HL-60 (cell line): ENCODE data around the gene TTLL11.
"Not testable (repeated sequence)": the region's sequence is repeated elsewhere in the genome, so short reads cannot be mapped to it uniquely, and the experiment has no call there.

Experiments
- DNase-seq, 2 experiments: peaks; one replicate each; pipeline ENCODE4 v3.0.0-alpha.2; 2010 to 2020; ENCODE audit warnings: low read depth in 1 of 2, low spot score in 1 of 2
- H3K27ac ChIP-seq: fragments of 250-450 bp; sonication (Bioruptor Pico); replicated peaks from 2 replicates; pipeline ENCODE4 v1.5.1; 2020; ENCODE audit warnings: mild to moderate bottlenecking, moderate library complexity
- H3K27me3 ChIP-seq: fragments of 250-450 bp; sonication (Bioruptor Pico); 2 replicates; pipeline ENCODE4 v1.5.1; 2021; ENCODE audit warnings: mild to moderate bottlenecking, moderate library complexity; ENCODE audit not compliant: insufficient read depth, poor library complexity, severe bottlenecking
- H3K4me3 ChIP-seq: replicated peaks from 2 replicates; pipeline ENCODE4 v1.5.1; 2011; ENCODE audit warnings: mild to moderate bottlenecking, control low read depth, low read length; ENCODE audit not compliant: insufficient read depth
- GABPA ChIP-seq: IDR thresholded peaks from 2 replicates; pipeline ENCODE4 v1.6.1; 2012; ENCODE audit warnings: low read depth
- POLR2AphosphoS5 ChIP-seq: IDR thresholded peaks from 2 replicates; pipeline ENCODE4 v1.6.1; 2012; ENCODE audit warnings: low read depth
- SPI1 ChIP-seq: IDR thresholded peaks from 2 replicates; pipeline ENCODE4 v1.6.1; 2012; ENCODE audit warnings: low read depth, mild to moderate bottlenecking, borderline replicate concordance
- TF ChIP-seq, protein P1 (sequence below): IDR thresholded peaks from 2 replicates; pipeline ENCODE4 v1.6.1; 2012; ENCODE audit warnings: low read depth; ENCODE audit not compliant: insufficient replicate concordance
- TF ChIP-seq, protein P2 (sequence below): IDR thresholded peaks from one replicate; pipeline ENCODE4 v1.5.1; 2011; ENCODE audit warnings: low read length, control low read depth, inconsistent platforms; ENCODE audit not compliant: insufficient read depth

TTLL11 gene

DNA sequence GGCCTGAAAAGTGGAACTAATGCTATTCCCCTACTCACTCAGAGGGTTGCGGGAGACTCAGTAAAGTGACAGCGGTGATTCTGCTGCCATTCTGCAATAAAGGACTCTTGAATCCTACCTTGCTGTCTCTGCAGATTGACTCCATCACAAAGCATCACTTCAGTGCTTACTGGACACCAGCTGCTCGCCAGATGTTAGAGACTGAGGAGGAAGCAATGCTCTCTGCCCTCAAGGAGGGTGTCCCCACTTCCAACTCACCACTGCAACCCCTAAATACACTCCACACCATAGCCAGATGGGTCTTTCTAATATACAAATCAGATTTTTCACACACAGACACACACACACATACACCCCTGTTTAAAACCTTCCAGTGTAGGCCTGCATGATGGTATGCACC is 21.4 kb downstream of the TTLL11 start:
- no peak for DNase-seq
- Histone ChIP-seq H3K4me3 (no peak overlapping the region), H3K27me3 (no peaks in the 10 kb centered on the region), H3K27ac (no peak overlapping the region)
- TF ChIP-seq GABPA (no peak), POLR2AphosphoS5 (no peak), SPI1 (no peak)
- TF ChIP-seq, protein P1, sequence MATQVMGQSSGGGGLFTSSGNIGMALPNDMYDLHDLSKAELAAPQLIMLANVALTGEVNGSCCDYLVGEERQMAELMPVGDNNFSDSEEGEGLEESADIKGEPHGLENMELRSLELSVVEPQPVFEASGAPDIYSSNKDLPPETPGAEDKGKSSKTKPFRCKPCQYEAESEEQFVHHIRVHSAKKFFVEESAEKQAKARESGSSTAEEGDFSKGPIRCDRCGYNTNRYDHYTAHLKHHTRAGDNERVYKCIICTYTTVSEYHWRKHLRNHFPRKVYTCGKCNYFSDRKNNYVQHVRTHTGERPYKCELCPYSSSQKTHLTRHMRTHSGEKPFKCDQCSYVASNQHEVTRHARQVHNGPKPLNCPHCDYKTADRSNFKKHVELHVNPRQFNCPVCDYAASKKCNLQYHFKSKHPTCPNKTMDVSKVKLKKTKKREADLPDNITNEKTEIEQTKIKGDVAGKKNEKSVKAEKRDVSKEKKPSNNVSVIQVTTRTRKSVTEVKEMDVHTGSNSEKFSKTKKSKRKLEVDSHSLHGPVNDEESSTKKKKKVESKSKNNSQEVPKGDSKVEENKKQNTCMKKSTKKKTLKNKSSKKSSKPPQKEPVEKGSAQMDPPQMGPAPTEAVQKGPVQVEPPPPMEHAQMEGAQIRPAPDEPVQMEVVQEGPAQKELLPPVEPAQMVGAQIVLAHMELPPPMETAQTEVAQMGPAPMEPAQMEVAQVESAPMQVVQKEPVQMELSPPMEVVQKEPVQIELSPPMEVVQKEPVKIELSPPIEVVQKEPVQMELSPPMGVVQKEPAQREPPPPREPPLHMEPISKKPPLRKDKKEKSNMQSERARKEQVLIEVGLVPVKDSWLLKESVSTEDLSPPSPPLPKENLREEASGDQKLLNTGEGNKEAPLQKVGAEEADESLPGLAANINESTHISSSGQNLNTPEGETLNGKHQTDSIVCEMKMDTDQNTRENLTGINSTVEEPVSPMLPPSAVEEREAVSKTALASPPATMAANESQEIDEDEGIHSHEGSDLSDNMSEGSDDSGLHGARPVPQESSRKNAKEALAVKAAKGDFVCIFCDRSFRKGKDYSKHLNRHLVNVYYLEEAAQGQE = no peak
- TF ChIP-seq, protein P2, sequence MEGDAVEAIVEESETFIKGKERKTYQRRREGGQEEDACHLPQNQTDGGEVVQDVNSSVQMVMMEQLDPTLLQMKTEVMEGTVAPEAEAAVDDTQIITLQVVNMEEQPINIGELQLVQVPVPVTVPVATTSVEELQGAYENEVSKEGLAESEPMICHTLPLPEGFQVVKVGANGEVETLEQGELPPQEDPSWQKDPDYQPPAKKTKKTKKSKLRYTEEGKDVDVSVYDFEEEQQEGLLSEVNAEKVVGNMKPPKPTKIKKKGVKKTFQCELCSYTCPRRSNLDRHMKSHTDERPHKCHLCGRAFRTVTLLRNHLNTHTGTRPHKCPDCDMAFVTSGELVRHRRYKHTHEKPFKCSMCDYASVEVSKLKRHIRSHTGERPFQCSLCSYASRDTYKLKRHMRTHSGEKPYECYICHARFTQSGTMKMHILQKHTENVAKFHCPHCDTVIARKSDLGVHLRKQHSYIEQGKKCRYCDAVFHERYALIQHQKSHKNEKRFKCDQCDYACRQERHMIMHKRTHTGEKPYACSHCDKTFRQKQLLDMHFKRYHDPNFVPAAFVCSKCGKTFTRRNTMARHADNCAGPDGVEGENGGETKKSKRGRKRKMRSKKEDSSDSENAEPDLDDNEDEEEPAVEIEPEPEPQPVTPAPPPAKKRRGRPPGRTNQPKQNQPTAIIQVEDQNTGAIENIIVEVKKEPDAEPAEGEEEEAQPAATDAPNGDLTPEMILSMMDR = no peak

DNA sequence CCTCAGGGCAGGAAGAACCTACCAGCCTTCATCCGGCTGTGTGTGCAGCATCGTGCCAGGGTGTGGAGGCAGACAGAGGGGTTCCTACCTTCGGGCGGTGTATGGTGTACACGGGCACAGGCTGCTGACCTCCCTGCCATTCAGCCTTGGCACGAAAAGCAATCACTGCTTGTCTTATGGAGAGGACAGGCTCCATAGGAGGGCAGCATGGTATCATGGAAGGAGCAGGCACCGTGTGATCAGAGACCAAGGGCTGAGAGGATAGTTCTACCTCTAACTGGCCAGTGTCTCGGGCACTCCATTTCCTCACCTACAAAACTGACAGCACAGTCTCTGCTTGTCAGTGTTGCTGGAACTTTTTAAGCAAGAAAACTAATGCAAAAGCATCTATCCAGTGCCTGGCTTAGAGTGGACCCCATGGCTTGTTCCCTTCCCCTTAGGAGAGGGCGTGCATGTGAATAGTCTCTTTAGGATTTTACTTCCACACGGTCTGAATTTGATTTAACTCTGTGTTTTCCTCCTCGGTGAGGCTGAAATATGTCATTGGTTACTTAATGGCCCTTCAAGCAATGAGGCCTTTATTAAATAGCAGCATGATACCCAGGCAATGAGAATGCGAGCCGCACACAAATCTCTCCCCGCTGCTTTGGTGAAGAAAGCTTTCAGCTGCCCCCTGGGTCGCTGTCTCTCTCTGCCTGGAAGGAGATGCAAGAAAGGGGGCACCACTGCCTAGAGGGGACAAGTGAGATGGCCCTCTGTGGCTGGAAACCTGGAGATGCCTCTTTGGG is 22.2 kb downstream of the TTLL11 start:
- DNase-seq = no peak
- H3K27me3 ChIP-seq = no peaks in the 10 kb centered on the region
- H3K4me3 ChIP-seq = no peak overlapping the region
- no peak overlapping the region for H3K27ac ChIP-seq
- TF ChIP-seq, protein P1 = no peak
- TF ChIP-seq GABPA (no peak), SPI1 (no peak), POLR2AphosphoS5 (no peak)
- TF ChIP-seq, protein P2 = no peak

DNA sequence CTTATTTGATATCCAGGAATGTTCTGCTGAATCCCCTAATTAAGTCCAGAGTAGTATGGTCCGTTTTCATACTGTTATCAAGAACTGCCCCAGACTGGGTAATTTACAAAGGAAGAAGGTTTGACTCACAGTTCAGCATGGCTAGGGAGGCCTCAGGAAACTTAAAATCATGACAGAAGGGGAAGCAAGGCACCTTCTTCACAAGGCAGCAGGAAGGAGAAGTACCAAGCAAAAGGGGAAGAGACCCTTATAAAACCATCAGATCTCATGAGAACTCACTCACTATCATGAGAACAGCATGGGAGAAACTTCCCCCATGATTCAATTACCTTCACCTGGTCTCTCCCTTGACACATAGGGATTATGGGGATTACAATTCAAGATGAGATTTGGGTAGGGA is 26.4 kb downstream of the TTLL11 start:
- TF ChIP-seq SPI1 = peak; percentile 81; the same call in 1 of the 2 replicates
- not testable (repeated sequence) for H3K27ac ChIP-seq, H3K4me3 ChIP-seq, H3K27me3 ChIP-seq
- DNase-seq = peak; percentile 7 to 56

DNA sequence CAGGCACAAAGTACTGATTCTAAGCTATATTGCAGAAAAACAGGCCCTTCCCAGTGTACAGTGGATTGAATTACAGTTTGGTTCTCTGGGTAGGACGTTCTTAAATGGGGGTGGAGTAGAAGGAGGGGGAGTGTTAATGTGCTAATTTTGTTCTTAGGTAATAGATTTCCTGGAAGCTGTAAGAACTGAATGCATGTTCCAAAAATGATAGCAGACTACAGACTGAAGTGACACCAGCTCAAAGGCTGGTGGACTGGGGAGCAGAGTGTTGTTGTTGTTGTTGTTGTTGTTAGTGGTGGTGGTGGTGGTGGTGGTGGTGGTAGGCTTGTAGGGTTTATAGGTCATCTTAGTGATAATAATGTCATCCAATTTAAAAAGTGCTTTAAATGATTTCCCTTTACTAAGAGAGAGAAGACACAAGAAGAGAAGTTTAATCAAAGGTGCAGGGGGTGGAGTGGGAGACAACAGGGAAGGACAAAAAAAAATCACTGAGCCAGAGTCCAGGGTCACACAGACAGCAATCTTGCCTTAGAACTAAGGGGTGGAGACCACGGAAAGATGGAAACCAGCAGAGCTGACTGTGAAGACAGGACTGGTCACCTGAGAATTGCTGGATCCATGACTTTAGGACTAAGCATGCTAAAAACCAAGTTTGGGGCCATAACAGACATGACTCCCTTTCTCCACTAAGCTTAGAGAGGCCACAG is 27.0 kb downstream of the TTLL11 start:
- TF ChIP-seq, protein P2 = no peak
- TF ChIP-seq, protein P1 = no peak
- no peak for TF ChIP-seq SPI1
- no peak for TF ChIP-seq POLR2AphosphoS5
- TF ChIP-seq GABPA = no peak
- no peaks in the 10 kb centered on the region for H3K27me3 ChIP-seq
- H3K4me3 ChIP-seq = no peak overlapping the region
- no peak overlapping the region for H3K27ac ChIP-seq
- no peak for DNase-seq
